EH (cell line): ENCODE results near the gene SLC25A46.
"Not testable (repeated sequence)": the region's sequence is repeated elsewhere in the genome, so short reads cannot be mapped to it uniquely, and the experiment has no call there.

ENCODE experiments used
- DNase-seq: peaks from one replicate; pipeline ENCODE4 v3.0.0-alpha.2; 2015; ENCODE audit warnings: low read depth

Gene SLC25A46

DNA sequence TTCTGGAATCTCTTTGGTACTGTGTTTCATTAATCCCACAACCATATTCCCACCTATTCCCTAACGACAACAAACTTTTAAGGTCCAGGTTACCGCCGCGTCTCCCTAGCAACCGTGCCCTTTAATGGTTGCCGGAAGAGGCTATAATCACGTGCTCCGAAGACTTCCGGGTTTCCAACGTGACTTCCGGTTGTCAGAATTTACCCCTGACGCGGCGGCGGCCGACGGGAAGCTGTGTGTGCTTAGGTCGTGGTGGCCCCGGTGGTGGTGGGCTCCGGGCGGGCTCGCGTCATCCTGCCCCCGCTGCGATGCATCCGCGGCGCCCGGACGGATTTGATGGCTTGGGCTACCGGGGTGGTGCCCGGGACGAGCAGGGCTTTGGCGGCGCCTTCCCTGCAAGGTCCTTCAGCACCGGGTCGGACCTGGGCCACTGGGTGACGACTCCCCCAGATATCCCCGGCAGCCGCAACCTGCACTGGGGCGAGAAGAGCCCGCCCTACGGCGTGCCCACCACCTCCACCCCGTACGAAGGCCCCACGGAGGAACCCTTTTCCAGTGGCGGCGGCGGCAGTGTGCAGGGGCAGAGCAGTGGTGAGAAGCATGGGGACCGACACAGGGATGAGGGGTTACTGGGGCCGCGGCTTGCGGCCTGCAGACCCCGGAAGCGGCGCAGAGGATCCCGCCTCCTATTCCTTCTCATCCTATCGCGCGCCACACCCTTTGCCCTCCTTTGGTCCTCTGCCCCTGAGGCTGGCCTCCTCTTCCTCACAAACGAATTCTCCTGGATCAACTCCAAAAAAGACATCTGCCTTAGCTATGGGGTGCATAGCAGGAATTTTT, at the start of gene SLC25A46:
SLC25A46 (plus strand) TSS at position 196 of the 840 bp plus-strand sequence; CDS start at position 309, 113 bp downstream.
- peak; percentile 89 for DNase-seq

DNA sequence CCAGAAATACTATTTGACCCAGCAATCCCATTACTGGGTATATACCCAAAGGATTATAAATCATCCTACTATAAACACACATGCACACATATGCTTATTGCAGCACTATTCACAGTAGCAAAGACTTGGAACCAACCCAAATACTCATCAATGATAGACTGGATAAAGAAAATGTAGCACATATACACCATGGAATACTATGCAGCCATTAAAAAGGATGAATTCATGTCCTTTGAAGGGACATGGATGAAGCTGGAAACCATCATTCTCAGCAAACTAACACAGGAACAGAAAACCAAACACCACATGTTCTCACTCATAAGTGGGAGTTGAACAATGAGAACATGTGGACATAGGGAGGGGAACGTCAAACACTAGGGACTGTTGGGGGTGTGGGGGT, 48.2 kb upstream of the SLC25A46 start:
- not testable (repeated sequence) for DNase-seq

GRCh38 chr5:110692669-110693068, 46.1 kb upstream of the SLC25A46 start:
- DNase-seq, result not testable (repeated sequence)

DNA sequence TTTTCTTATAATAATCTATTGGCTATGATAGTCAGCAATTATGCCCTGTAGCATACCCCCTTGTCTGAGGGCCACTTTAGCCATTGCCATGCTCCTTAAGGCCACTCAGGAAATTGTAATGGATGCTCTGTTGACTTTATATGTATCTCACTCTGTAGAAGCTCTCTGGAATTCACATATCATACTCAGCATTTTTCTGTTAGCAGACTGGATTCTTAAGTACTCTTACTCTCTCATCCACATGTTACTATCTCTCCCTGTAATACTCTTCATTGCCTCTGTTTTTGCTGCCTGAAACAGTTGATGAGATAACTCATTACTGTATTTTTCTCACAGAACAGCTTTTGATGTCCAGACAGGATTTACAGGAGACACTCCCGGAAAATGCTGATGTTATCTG, 36.5 kb upstream of the SLC25A46 start:
- DNase-seq, result no peak

- no peak for DNase-seq
Measured at GRCh38 chr5:110702704-110703103, 36.1 kb upstream of the SLC25A46 start.

DNA sequence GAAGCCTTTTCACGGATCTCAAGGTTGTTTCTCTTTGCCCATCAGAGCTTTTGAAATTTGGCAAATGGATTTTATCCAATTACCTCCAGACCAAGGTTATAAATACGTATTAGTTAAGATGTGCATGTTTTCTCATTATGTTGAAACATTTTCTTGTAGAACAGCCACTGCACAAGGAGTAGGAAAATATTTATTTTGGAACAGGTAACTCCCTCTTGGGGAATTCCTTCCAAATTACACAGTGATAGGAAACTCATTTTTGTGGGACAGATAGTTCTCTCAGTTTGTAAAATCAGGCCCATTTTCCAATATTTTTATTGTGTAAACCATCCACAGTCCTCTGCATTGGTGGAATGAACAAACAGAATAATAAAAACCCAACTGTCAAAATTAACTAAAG, 35.3 kb upstream of the SLC25A46 start:
- DNase-seq, result no peak

DNA sequence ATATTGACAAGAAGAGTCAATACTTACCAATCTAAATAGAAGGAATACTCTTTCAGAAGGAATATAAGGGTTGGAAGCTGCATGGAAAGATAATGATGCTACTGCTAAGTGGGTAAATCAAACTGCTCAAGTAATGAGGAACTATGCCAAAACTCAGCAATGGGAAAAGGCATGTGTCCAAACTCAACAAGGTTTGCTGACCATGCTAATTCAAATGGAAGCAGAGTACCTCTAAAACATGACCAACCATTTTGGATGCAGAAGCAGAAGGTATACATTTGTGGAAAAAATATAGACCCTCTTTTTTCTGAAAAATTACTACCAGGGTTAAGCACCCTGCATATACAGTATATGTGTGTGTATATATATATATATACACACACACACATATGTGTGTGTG, 33.5 kb upstream of the SLC25A46 start:
- DNase-seq, result no peak

DNA sequence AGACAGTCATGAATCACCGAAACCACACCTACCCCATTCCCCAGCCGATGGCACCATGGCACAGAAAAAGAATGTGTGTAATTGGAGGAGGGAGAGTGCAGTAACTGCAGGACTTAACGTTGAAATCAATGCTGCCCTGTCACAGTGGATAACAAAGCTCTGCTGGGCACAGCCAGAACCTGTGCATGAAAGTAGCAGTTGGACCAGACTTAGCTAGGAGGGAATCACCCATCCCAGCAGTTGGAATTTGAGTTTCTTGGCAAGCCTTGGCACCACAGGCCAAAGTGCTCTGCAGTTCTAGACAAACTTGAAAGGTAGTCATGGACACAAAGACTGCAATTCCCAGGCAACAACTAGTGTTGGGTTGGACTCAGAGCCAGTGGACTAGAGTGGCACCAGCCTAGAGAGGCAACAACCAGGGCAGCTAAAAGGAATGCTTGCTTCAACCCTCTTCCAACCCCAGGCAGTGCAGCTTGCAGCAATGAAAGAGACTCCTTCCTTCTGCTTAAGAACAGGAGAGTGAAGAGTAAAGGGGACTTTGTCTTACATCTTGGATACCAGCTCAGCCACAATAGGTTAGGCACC, 31.5 kb upstream of the SLC25A46 start:
- no peak for DNase-seq

- no peak for DNase-seq
Measured at GRCh38 chr5:110716247-110717245, 22.3 kb upstream of the SLC25A46 start.

DNA sequence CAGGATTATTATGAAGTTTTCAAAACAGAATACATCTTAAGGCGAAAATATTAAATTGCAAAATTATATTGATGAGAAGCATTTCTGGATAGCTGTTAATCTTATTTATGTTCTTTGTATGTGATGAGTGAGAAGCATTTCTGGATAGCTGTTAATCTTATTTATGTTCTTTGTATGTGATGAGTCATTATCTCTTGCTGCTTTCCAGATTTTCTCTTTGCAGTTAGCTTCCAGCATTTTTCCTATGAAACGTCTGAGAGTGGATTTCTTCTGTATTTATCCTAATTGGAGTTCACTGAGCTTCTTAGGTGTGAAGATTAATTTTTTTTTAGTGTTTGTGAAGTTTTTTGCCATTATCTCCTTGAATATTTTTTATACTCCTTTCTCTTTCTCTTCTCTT, 20.5 kb upstream of the SLC25A46 start:
- no peak for DNase-seq

DNA sequence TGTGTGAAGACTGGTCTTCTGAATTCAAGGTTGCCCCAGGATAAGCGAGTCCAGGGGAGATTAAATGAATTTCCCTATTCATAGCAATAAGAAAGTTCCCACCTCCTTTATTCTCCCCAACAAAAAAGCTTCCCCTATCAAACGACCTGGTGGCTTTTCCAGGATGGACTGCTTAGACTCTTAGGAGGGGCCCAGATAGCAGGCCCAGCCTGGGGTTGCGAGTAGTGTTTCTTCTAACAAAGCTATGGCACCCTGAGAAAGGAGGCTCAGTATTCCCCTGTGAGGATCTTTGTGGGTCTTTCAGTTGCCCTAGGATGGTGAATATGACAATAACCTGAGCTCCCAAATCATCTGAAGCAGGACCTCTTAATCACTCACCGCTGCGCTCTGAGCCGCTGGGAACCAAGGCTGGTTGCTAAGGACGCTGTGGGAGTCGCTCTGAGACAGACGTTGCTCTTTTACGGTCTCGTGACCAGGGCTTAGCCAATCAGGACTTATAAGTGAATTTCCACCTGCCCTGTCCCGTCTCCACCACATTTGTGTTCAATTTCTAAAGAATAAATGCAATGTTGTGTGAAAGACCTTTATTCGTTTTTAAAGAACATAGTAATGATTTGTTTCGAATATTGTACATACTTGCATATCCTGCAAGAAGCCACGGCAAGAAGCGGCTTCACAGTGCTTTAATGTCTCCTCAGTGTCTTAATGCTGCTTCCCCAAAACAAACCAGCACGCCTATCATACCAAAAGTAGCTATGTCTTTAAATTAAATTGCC, 12.4 kb upstream of the SLC25A46 start, which contains the start of gene TMEM232:
TMEM232 (minus strand) TSS at position 423 of the 776 bp plus-strand sequence. CDS start 59,319 bp downstream, outside the sequence.
- peak; percentile 74 for DNase-seq

- no peak for DNase-seq
Measured at GRCh38 chr5:110727025-110727314, 11.8 kb upstream of the SLC25A46 start.

- not testable (repeated sequence) for DNase-seq
Measured at GRCh38 chr5:110731499-110731898, 7.3 kb upstream of the SLC25A46 start.

DNA sequence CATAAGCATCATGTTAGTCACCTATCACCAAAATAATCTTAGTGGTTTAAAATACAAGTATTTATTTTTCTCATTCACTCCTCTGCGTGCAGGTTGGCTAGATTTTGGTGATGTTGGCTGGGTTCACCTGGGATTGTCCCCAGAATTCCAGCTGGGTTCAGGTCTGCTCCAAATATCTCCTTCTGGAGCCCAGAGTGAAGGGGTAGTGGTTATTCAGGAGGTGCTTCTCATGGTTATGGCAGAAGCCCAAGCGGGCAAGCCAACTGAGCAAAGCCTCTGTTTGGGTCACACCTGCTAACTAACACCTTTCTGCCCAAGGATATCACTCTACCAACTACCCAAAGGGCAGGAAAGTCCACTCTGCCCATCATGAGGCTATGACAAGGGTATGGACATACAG, 4.7 kb upstream of the SLC25A46 start:
- no peak for DNase-seq

GRCh38 chr5:110735556-110735955, 3.3 kb upstream of the SLC25A46 start:
- peak; percentile 2 for DNase-seq

GRCh38 chr5:110736753-110737152, 2.1 kb upstream of the SLC25A46 start:
- no peak for DNase-seq

GRCh38 chr5:110738503-110738811, 350 bp upstream of the SLC25A46 start:
- DNase-seq, result no peak

GRCh38 chr5:110751902-110752762, 13.3 kb downstream of the SLC25A46 start:
- peak; percentile 16 for DNase-seq

GRCh38 chr5:110752953-110753352, 14.1 kb downstream of the SLC25A46 start:
- DNase-seq, result no peak

GRCh38 chr5:110753600-110753999, 14.8 kb downstream of the SLC25A46 start:
- DNase-seq, result no peak

GRCh38 chr5:110754181-110754580, 15.4 kb downstream of the SLC25A46 start:
- DNase-seq, result no peak
